GM12874 (cell line): ENCODE results near the gene FBXL17.

Source experiments
- CTCF ChIP-seq: IDR thresholded peaks from 2 replicates; pipeline ENCODE4 v1.5.1; 2011; ENCODE audit warnings: low read depth, mild to moderate bottlenecking, control low read depth, low read length, moderate library complexity; ENCODE audit not compliant: insufficient read depth

Gene FBXL17

DNA sequence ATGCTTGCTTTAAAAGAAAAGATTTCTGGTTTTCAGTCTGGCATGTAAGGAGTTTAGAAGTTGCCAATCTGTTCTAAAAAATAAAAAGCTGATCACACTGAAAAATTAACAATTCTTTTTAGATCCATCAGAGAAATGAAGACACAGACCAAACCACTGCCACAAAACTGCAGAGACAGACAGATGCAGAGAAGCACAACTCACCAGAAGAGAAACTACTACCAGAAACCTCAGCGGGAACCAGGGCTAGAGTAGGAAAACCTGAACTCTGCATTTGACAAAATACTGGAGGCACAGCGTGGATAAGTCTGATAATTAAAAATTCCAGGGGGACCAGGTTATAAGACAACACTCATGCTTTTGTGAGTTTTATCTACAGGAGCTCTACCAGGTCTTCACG lies 28.8 kb downstream of the FBXL17 start:
- TF ChIP-seq CTCF = no peak

DNA sequence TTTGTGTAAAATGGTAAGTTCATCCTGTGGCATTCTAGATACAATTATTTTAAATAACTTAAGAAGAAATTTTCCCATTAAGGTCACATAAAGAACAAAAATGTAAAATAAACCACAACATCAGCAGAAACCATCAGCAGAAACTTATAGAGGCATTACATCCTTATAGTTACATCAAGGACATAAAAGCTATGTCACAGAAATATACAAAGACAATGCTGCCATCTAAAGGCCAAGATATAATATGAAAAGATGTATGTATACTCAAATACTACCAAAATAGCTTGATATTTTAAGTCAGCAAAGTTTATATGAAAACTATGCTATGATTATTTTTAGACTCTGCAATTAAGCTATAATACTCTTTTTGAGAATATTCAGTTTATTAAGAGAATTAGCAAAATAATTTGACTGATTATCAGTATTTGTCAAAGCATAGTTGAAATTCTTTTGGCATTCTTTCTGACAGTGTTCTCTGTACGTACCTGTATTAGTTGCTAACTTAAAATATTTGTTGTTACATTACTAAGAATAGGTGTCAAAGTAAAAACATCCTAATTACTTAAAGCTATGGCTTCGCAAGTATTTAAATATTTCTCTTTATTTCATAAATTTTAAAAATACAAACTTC lies 36.2 kb downstream of the FBXL17 start:
- TF ChIP-seq CTCF = no peak

- TF ChIP-seq CTCF = no peak
These were observed 37.6 kb downstream of the FBXL17 start for GRCh38 chr5:108344103-108344822.

DNA sequence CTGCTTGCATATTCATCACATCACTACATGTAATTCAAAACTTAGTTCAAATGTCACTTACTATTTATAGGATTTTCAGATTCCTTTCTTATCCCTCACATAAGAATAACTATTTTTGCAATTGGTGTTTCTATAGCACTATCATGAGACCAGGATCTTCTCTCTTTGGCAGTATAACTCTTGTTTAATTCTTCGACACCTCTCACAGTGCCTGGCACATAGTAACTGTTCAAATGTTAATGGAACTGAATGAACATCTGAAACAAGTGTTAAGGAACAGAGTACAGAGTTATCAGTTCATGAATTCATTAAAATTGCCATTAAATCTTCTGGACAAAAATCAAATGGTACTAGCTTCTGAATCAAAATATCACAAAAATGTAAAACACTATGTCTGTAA lies 40.0 kb downstream of the FBXL17 start:
- TF ChIP-seq CTCF = no peak

DNA sequence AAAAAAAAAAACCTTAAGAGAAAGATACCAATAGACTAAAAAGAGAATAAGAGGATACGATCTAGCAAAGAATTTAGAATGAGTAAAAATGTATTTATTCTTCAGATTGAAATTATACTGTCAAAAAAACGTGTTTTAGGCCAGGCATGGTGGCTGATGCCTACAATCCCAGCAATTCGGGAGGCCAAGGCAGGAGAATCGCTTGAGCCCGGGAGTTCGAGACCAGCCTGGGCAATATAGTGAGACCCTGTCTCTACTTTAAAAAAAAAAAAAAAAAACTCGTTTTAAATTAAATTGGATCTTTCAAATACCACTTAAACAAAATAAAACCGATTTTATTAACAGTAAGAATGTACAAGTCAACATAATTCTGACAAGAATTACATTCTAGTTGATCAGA lies 41.8 kb downstream of the FBXL17 start:
- TF ChIP-seq CTCF = no peak

GRCh38 chr5:108339220-108339619 lies 42.7 kb downstream of the FBXL17 start:
- TF ChIP-seq CTCF = no peak

DNA sequence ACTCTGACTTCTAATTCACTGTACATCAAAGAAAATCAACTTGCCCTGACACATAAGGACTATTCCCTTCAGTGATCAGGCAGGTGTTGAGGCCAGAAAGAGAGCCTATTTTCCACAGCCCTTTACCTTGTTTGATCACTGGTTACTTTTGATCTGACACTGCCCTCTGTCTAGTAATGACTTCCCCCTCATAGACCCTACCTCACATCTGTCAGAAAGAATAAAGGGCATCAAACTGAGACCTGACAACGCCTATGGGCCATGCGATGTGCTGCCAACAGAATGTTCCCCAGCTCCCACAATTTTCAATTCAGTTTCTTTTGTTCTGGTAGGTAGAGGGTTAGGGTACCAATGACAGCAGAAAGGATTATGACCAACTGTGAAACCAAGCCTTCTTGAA lies 47.7 kb downstream of the FBXL17 start:
- TF ChIP-seq CTCF = no peak
